ENCODE data around the gene SERF2. TPM values are rescaled to one million over a fixed set of nuclear protein-coding genes. Genes with fewer than 3 reads are reported as not detected.

SERF2 gene
- total and polyA plus RNA-seq, 10 donors: 566 to 2,199 (median 725) TPM

GRCh38 chr15:43749690-43750345 is 42.3 kb upstream of the SERF2 start:
- Histone ChIP-seq H3K4me1 (peaks cover 51 to 92% (median 77%) of the 10 kb centered on the region in 6 donors), H3K27ac (peak overlapping the region; percentile 58 to 99 (median 96)), H3K27me3 (replicated peaks in 1 of 7) (no peaks in the 10 kb centered on the region), H3K36me3 (peaks cover 0 to 45% (median 12%) of the 10 kb centered on the region in 6 donors), H3K4me3 (peak overlapping the region in 7 of 8 donors; percentile 13 to 86 (median 26)), H3K9me3 (no peaks in the 10 kb centered on the region)
- WGBS, 5 donors: 22 to 39% (median 28%) methylated on average over 12 of the region's 12 CpGs
- DNase-seq: peak; percentile 82
- TF ChIP-seq CTCF (IDR thresholded peaks at IDR 0.05 in 8 of 11, conservative IDR thresholded peaks at IDR 0.05 in 3 of 11) (no peak), POLR2AphosphoS5 (IDR thresholded peaks at IDR 0.05) (no peak), POLR2A (IDR thresholded peaks at IDR 0.05) (no peak)
- intact Hi-C loops (cut with DNase I; ENCODE audit: low total_unique reads): no loop called here

- no peaks in the 10 kb centered on the region for H3K27me3 ChIP-seq (replicated peaks in 1 of 7)
- WGBS, 5 donors: 77 to 87% (median 85%) methylated on average over 6 of the region's 6 CpGs
- H3K36me3 ChIP-seq: peaks cover 0 to 66% (median 31%) of the 10 kb centered on the region in 6 donors
- no peak overlapping the region for H3K4me3 ChIP-seq
- TF ChIP-seq POLR2A (IDR thresholded peaks at IDR 0.05) (no peak), CTCF (IDR thresholded peaks at IDR 0.05 in 8 of 11, conservative IDR thresholded peaks at IDR 0.05 in 3 of 11) (no peak), POLR2AphosphoS5 (IDR thresholded peaks at IDR 0.05) (no peak)
- peaks cover 47 to 86% (median 71%) of the 10 kb centered on the region in 6 donors for H3K4me1 ChIP-seq
- H3K27ac ChIP-seq: no peak overlapping the region
- H3K9me3 ChIP-seq: no peaks in the 10 kb centered on the region
- no peak for DNase-seq
- intact Hi-C loops (cut with DNase I; ENCODE audit: low total_unique reads): no loop called here
Measured at GRCh38 chr15:43751885-43752284, 40.2 kb upstream of the SERF2 start.

GRCh38 chr15:43762824-43763223 is 29.3 kb upstream of the SERF2 start:
- H3K36me3 ChIP-seq: peaks cover 7 to 100% (median 96%) of the 10 kb centered on the region in 6 donors
- H3K4me1 ChIP-seq: peaks cover 0 to 15% (median 1%) of the 10 kb centered on the region in 6 donors
- TF ChIP-seq POLR2AphosphoS5 (IDR thresholded peaks at IDR 0.05) (no peak), CTCF (IDR thresholded peaks at IDR 0.05 in 8 of 11, conservative IDR thresholded peaks at IDR 0.05 in 3 of 11) (no peak), POLR2A (IDR thresholded peaks at IDR 0.05) (no peak)
- H3K27me3 ChIP-seq (replicated peaks in 1 of 7): no peaks in the 10 kb centered on the region
- 85 to 93% (median 90%) methylated on average over 6 of the region's 6 CpGs for WGBS, 5 donors
- no peak overlapping the region for H3K4me3 ChIP-seq
- H3K9me3 ChIP-seq: no peaks in the 10 kb centered on the region
- H3K27ac ChIP-seq: peak overlapping the region in 1 of 8 donors; percentile 47
- DNase-seq: no peak
- intact Hi-C loops (cut with DNase I; ENCODE audit: low total_unique reads): no loop called here

GRCh38 chr15:43763819-43764446 is 28.2 kb upstream of the SERF2 start:
- WGBS, 5 donors: 53 to 73% (median 65%) methylated on average over 2 of the region's 2 CpGs
- intact Hi-C loops (cut with DNase I; ENCODE audit: low total_unique reads): no loop called here
- Histone ChIP-seq H3K9me3 (no peaks in the 10 kb centered on the region), H3K4me1 (peaks cover 0 to 15% (median 1%) of the 10 kb centered on the region in 6 donors), H3K27ac (peak overlapping the region in 5 of 8 donors; percentile 19 to 47 (median 43)), H3K27me3 (replicated peaks in 1 of 7) (no peaks in the 10 kb centered on the region), H3K36me3 (peaks cover 4 to 100% (median 96%) of the 10 kb centered on the region in 6 donors), H3K4me3 (no peak overlapping the region)
- DNase-seq: no peak
- no peak for TF ChIP-seq CTCF (IDR thresholded peaks at IDR 0.05 in 8 of 11, conservative IDR thresholded peaks at IDR 0.05 in 3 of 11)
- TF ChIP-seq POLR2AphosphoS5 (IDR thresholded peaks at IDR 0.05): no peak
- no peak for TF ChIP-seq POLR2A (IDR thresholded peaks at IDR 0.05)

All from spleen (tissue), 11 donors.